HG03558 (cell line): Measurements from ENCODE around the gene WWC2.
"Not testable (repeated sequence)": the region's sequence is repeated elsewhere in the genome, so short reads cannot be mapped to it uniquely, and the experiment has no call there.

Experiments used
- ATAC-seq: cut with Tn5 transposase; IDR thresholded peaks from one replicate; pipeline ENCODE4 v1.9.1; 2021; ENCODE audit warnings: moderate number of reproducible peaks; ENCODE audit not compliant: unreplicated experiment; ENCODE audit errors: extremely low read depth

WWC2 gene

DNA sequence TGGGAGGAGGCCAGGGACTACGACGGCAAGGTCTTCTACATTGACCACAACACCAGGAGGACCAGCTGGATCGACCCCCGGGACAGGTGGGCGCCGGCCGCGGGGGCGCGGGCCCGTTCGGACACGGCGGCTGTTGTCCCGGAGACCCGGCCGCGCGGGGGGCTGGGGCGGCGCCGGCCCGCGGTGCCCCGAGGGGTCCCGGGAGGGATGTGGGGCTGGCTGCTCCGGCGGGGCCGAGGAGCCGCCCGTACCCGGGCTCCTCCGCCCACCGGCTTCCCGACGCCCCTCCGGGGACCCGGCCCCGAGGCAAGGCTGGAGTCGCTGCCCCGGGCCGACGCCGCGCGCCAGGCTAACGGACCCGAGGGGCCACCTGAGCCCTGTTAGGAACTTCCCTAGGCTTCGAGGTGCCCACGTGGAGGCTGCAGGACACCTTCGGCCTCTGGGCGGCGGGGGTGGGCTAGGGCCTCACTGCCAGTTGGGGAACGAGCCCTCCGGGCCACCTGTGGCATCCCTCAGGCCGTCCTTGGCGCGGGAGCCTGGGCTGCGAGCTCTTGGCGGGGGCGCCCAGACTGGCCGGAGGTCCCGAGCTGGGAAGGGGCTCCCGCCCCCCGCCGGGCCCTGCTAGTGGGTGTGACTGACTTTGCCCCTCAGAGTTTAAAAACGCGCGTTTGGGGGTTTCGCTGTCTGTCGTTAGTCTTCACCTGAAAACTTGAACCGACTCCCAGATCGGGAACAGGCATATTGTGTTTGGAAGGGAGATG lies 660 bp downstream of the WWC2 start:
- no peak for ATAC-seq

DNA sequence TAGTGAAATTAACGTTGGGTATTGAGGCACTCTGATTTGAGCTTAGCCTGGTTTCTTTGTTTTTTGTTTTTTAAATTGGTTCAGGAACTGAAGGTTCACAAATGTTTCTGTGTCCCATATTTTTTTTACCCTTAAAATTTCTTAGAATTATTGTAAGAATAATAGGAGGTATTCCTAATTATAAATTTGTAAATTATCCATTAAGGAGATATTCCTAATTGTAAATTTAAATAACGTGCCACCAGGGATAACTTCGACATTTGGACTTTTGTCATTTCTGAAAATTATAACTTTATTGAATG lies 1.2 kb downstream of the WWC2 start:
- ATAC-seq: no peak

GRCh38 chr4:183100827-183101226 lies 1.8 kb downstream of the WWC2 start:
- ATAC-seq: no peak

DNA sequence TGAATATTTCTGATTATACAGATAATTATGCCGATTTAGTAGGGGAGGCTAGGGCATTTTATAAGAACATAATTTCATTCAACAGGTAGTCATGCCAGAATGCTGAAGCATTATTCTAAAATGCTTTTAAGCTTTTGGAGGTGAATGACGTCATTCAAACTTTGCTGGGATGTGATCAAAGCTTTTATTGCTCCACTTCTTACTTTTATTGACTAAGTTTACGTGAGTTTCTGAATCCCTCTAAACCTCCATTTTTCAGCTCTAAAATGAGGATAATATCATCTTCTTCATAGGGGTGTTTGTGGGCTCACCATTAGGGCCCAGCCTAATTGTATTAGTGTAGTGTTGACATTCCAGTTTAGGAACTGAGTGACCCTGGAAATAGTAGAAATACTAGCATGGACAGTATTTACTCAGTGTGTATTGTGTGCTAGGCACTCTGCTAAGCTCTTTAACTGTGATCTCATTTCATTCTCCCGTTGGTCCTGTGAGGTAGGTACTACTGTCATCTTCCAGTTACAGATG lies 3.0 kb downstream of the WWC2 start:
- no peak for ATAC-seq

DNA sequence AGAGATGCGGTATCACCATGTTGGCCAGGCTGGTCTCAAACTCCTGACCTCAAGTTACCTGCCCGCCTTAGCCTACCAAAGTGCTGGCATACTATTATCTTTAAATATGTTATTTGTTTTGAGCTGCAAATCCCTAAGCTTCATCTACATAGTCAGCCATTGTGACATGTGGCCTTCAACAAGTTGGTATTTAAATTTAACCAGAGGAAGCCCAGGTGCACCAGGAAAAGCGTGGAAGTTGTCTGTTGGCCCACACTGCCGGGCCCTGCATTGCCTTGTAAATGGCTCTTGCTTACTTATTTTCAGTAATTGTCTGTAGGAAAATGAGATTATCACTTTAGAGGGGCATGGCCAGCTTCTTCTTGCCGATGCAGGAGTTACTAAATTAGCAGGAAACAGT lies 6.0 kb downstream of the WWC2 start:
- ATAC-seq: no peak

DNA sequence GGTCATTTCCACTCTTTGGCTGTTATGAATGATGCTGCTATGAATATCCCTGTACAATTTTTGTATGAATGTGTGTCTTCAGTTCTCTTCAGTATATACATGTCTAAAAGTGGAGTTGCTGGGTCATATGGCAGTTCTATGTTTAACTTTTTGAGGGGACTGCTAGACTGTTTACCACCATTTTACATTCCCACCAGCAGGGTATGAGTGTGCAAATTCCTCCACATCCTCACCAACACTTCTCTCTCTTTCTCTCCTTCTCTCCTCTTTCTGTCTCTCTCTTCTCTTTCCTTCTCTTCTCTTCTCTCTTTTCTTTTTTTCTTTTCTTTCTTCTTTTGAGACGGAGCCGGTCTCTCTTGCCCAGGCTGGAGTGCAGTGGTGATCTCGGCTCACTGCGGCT lies 7.8 kb downstream of the WWC2 start:
- ATAC-seq: no peak

DNA sequence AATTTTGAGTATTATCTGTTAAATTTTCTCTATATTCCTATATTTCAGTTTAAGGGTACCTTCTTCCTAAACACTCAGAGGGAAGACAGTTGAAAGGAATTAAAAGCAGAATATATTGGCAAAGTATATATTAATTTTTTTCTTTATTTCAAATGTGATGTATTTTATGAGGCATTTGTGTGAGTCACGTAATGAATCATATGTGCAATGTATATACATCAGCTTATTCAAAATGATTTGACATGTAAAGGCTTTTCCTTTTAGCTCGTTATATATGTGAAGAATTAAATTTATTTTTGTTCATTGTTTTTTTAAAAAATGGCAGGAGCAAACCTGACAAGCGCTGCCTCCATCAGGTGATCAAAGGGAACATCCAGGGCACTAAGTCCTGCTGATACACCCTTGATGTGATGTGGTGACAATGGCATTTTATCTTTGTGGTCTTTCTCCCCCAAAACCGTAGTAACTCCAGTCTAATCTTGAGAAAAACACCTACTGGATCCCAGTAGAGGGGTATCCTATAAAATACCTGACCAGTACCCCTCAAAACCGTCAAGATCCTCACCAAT lies 8.9 kb downstream of the WWC2 start:
- no peak for ATAC-seq

DNA sequence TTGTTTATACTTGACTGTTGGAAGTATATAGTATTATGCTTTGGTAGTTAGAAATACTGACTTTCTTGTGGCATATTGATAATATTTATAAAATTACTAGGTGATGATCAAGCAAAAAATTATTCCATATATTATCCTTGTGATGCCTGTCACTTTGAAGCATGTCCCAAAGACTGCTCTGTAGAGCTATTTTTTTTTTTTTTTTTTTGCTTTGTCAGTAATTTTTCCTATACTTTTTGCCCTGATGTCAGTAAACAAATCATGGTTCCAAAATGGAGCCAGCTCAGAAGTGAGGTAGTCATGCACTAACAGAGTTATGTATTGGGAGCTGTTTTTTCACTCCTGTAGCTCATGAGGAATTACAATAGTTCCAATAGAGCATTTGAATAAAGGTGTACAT lies 11.2 kb downstream of the WWC2 start:
- ATAC-seq: no peak

DNA sequence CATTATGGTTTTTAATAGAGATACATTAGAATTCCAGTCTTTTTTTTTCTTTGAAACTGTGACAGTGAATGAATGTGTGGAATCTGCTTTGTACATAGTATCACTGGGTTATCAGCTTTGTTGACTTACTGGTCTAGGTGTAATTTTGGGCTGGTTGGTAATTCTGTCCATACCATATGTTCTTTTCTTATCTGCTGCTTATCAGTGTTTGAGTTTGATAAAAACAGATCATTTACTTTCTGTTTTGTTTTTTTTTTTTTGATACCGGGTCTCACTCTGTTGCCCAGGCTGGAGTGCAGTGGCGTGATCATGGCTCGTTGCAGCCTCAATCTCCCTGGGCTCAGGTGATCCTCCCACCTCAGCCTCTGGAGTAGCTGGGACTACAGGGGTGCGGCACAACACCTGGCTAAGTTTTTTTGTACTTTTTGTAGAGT lies 12.4 kb downstream of the WWC2 start:
- ATAC-seq: no peak

- ATAC-seq: no peak
These were observed 19.1 kb downstream of the WWC2 start for GRCh38 chr4:183118141-183118540.

DNA sequence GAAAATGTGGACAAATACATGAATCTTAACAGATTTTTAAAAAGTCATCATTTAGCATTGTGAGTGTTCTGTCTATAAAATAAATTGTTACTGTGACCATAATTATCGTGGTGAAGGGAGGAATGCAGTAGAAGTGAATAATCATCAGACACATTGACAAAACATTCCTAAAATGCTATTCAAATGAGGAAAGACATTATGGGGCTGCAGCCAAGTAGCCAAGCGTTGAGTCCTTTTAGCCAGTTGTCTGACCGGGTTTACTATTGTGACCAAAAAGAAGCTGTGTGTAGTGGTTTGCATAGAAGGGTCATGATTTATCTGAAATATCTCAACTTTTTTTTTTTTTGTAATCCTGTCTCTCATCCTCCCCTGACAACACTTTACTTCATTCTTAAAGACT lies 19.5 kb downstream of the WWC2 start:
- ATAC-seq: no peak

GRCh38 chr4:183121660-183122059 lies 22.6 kb downstream of the WWC2 start:
- ATAC-seq: not testable (repeated sequence)

DNA sequence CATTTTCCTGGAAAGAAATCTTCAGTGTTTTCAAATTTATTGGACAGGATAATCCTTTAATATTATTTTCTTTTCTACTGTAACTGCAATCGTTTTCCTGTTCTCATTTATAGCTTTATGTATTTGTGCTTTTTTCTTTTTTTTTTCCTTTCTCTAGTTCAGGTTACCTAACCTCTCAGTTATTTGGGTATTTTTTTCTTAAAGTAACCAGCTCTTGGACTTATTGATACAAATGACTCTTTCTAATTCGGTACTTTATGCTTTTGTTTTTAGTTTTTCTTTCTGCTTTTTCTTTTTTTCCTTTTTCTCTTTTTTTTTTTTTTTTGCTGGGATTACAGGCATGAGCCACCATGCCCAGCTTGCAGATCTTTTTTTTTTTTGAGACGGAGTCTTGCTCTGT lies 25.2 kb downstream of the WWC2 start:
- no peak for ATAC-seq

DNA sequence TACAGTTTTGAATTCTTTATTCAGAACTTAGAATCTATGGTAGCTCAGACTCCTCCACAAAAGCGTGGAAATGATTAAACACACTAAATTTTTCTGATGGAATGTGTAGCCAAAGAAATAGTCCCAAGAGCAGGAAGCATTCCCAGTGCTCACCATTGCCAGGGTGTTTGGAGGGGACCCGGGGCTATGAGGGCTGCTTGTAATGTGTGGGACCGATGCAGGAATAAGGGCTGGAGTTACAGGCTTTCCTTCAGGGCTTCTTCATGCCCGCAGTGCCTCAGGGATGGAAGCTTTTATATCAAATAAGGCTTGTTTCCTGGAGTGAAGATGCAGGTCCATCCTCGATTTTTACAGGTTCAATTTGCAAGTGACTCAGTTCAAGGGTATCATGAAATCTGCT lies 25.8 kb downstream of the WWC2 start:
- no peak for ATAC-seq

DNA sequence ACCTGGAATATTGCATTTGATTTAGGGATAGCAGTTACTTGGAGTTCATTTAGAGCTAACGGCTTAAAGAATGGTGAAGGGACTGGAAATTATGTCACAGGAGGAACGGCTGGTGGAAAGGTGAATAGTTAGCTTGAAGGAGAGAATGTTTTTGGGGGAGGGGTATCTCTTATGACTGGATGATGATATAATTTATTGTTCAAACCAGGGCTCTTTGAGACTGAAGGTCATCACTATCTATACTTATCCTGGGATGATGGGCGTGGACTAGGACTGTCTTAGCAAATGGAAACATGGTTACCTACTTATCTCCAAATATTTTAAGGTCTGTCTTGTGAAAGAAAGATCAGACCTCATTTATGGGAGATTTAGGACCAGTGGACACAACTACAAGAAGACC lies 30.1 kb downstream of the WWC2 start:
- no peak for ATAC-seq

- ATAC-seq: no peak
These were observed 30.6 kb downstream of the WWC2 start for GRCh38 chr4:183129675-183130074.

- ATAC-seq: no peak
These were observed 31.5 kb downstream of the WWC2 start for GRCh38 chr4:183130328-183131155.

DNA sequence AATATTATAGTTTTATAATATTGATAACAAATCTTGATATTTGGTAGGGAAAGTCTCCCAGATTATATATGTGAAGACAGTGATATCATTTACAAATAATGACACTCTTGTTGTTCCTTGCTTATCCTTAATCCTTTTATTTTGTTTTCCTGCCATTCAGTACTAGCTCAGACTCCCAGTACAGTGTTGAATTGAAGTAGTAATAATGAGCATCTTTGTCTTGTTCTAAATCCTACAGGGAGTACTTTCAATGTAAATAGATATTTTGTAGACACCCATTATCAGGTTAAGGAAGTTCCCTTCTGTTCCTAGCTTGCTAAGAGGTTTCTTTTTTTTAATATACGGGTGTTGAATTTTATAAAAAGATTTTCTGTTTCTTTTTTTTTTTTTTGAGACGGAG lies 33.0 kb downstream of the WWC2 start:
- no peak for ATAC-seq

GRCh38 chr4:183132865-183133264 lies 33.8 kb downstream of the WWC2 start:
- no peak for ATAC-seq

DNA sequence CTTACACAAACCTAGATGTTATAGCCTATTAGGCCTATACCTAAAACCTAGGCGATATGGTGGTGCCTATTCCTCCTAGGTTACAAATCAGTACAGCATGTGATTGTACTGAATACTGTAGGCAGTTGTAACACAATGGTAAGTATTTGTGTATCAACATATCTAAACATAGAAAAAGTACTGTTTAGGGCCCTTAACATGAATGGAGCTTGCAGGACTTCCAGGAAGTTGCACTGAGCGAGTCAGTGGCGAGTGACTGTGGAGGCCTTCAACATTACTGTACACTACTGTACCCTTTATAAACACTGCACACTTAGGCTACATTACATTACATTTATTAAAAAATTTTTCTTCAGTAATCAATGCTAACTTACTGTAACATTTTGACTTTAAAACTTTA lies 37.8 kb downstream of the WWC2 start:
- no peak for ATAC-seq

DNA sequence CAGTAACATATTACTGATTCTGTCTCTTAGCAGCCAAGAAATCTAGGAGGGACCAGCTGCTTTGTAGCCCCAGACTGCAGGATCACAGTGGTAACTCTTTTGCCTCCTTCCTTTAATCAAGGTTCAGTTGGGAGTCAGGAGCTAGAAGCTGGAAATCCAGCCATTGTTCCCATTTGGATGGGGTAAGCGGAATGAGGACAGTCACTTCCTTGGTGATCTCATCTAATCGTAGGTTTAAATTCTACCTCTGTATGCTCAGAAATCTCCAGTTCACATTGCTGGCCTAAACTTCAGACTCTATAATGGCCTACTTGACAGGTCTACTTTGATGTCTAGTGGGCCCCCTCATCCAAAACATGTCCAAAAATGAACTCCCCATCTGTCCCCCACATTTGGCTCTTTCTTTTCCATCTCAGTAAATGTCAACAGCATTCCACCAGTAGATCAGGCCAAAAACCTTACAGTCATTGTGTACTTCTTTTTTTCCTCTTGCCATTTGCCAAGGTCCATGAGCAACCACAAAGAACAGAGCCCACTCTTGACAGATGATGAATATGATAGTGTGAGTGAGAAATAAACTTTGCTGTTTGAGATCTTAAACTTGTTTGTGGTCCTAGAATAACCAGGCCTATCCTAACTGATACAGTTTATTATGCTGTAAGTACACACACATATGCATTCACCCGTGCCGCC lies 40.1 kb downstream of the WWC2 start:
- ATAC-seq: no peak
